Suprapubic skin (tissue), 4 donors: ENCODE results near the gene FLT1. TPM values are rescaled to one million over a fixed set of nuclear protein-coding genes. Genes with fewer than 3 reads are reported as not detected.

Experiments used
- DNase-seq, 2 donors: peaks; one replicate each; pipeline ENCODE4 v3.0.0-alpha.2; 2019; ENCODE audit warnings: low spot score in 2 of 2
- H3K27ac ChIP-seq: fragments of 200-600 bp; sonication (generic); one replicate; pipeline ENCODE4 v1.5.1; 2019
- H3K27me3 ChIP-seq: fragments of 200-600 bp; sonication (generic); one replicate; pipeline ENCODE4 v1.5.1; 2019
- H3K36me3 ChIP-seq: fragments of 200-600 bp; sonication (generic); one replicate; pipeline ENCODE4 v1.5.1; 2019
- H3K4me1 ChIP-seq: fragments of 200-600 bp; sonication (generic); one replicate; pipeline ENCODE4 v1.5.1; 2019
- H3K4me3 ChIP-seq: fragments of 200-600 bp; sonication (generic); one replicate; pipeline ENCODE4 v1.5.1; 2019; ENCODE audit warnings: mild to moderate bottlenecking
- H3K9me3 ChIP-seq: fragments of 200-600 bp; sonication (generic); one replicate; pipeline ENCODE4 v1.5.1; 2019
- CTCF ChIP-seq, 2 donors: fragments of 200-600 bp in 1 of 2; fragments of 450-650 bp in 1 of 2; sonication (generic) in 1 of 2; IDR thresholded peaks; one replicate each; pipeline ENCODE4 v1.5.1; 2016 to 2019; ENCODE audit warnings: antibody characterized with exemption in 2 of 2, mild to moderate bottlenecking in 1 of 2, moderate library complexity in 1 of 2
- EP300 ChIP-seq: sonication (generic); formaldehyde crosslinking; IDR thresholded peaks from one replicate; pipeline ENCODE4 v1.6.1; 2017; ENCODE audit warnings: antibody characterized with exemption
- POLR2A ChIP-seq, 2 donors: fragments of 450-650 bp; IDR thresholded peaks; one replicate each; pipeline ENCODE4 v1.6.1; 2017; ENCODE audit warnings: antibody characterized with exemption in 2 of 2, mild to moderate bottlenecking in 2 of 2, moderate library complexity in 2 of 2
- POLR2AphosphoS5 ChIP-seq, 3 donors: sonication (generic); formaldehyde crosslinking; IDR thresholded peaks; one replicate each; pipeline ENCODE4 v1.6.1; 2017; ENCODE audit warnings: antibody characterized with exemption in 3 of 3
- WGBS: methylation state at CpG from one replicate; pipeline ENCODE4 v1.1.5; 2018; 5-methylcytosine and 5-hydroxymethylcytosine counted together
- total RNA-seq, 4 donors: library from RNA; depleted of rRNA; stranded (reverse); fragments of >200 nt; gene quantifications; one replicate each; pipeline ENCODE4 v1.1.0, GENCODE V29; 2016

Gene FLT1
- total RNA-seq, 4 donors from 2014 or later = 3.8 to 14.2 (median 6.8) TPM

- no peaks in the 10 kb centered on the region for H3K36me3 ChIP-seq
- WGBS = 80% methylated on average over 2 of the region's 2 CpGs
- TF ChIP-seq POLR2AphosphoS5 (IDR thresholded peaks at IDR 0.05) = no peak
- TF ChIP-seq POLR2A (IDR thresholded peaks at IDR 0.05) = no peak
- no peak for TF ChIP-seq CTCF (IDR thresholded peaks at IDR 0.05)
- TF ChIP-seq EP300 = no peak
Measured at GRCh38 chr13:28321756-28322155, 173.2 kb downstream of the FLT1 start.

GRCh38 chr13:28320884-28321574 is 173.9 kb downstream of the FLT1 start:
- Histone ChIP-seq H3K4me3 (no peak overlapping the region), H3K27me3 (no peaks in the 10 kb centered on the region), H3K4me1 (peaks cover 5% of the 10 kb centered on the region), H3K9me3 (no peaks in the 10 kb centered on the region), H3K27ac (no peak overlapping the region), H3K36me3 (no peaks in the 10 kb centered on the region)
- DNase-seq = no peak
- WGBS = 89% methylated on average over 11 of the region's 11 CpGs
- TF ChIP-seq CTCF (IDR thresholded peaks at IDR 0.05) (no peak), POLR2AphosphoS5 (IDR thresholded peaks at IDR 0.05) (no peak), POLR2A (IDR thresholded peaks at IDR 0.05) (no peak), EP300 (no peak)

More at GRCh38 chr13:28321756-28322155, 173.2 kb downstream of the FLT1 start:
- Histone ChIP-seq H3K9me3 (no peaks in the 10 kb centered on the region), H3K4me1 (peaks cover 5% of the 10 kb centered on the region), H3K27me3 (no peaks in the 10 kb centered on the region), H3K27ac (no peak overlapping the region), H3K4me3 (no peak overlapping the region)
- no peak for DNase-seq

- no peak for DNase-seq
Measured at GRCh38 chr13:28320209-28320608, 174.7 kb downstream of the FLT1 start.

GRCh38 chr13:28319528-28319927 is 175.4 kb downstream of the FLT1 start:
- H3K27me3 ChIP-seq = no peaks in the 10 kb centered on the region
- 83% methylated on average over 5 of the region's 5 CpGs for WGBS
- TF ChIP-seq CTCF (IDR thresholded peaks at IDR 0.05) (no peak), POLR2AphosphoS5 (IDR thresholded peaks at IDR 0.05) (no peak)
- H3K36me3 ChIP-seq = no peaks in the 10 kb centered on the region
- no peaks in the 10 kb centered on the region for H3K9me3 ChIP-seq
- no peak overlapping the region for H3K4me3 ChIP-seq
- no peak overlapping the region for H3K27ac ChIP-seq
- peaks cover 4% of the 10 kb centered on the region for H3K4me1 ChIP-seq
- DNase-seq = no peak

More at GRCh38 chr13:28320209-28320608, 174.7 kb downstream of the FLT1 start:
- Histone ChIP-seq H3K36me3 (no peaks in the 10 kb centered on the region), H3K4me3 (no peak overlapping the region), H3K27me3 (no peaks in the 10 kb centered on the region), H3K9me3 (no peaks in the 10 kb centered on the region), H3K4me1 (peaks cover 5% of the 10 kb centered on the region), H3K27ac (no peak overlapping the region)
- WGBS = 88% methylated on average over 6 of the region's 6 CpGs
- TF ChIP-seq CTCF (IDR thresholded peaks at IDR 0.05) = no peak
- TF ChIP-seq EP300 = no peak
- TF ChIP-seq POLR2AphosphoS5 (IDR thresholded peaks at IDR 0.05) = no peak
- no peak for TF ChIP-seq POLR2A (IDR thresholded peaks at IDR 0.05)

GRCh38 chr13:28318496-28318895 is 176.4 kb downstream of the FLT1 start:
- TF ChIP-seq POLR2AphosphoS5 (IDR thresholded peaks at IDR 0.05) (no peak), EP300 (no peak), CTCF (IDR thresholded peaks at IDR 0.05) (no peak), POLR2A (IDR thresholded peaks at IDR 0.05) (no peak)
- 60% methylated on average over 7 of the region's 7 CpGs for WGBS
- H3K27ac ChIP-seq = no peak overlapping the region
- DNase-seq = no peak
- no peaks in the 10 kb centered on the region for H3K27me3 ChIP-seq
- H3K4me3 ChIP-seq = no peak overlapping the region
- H3K9me3 ChIP-seq = no peaks in the 10 kb centered on the region
- H3K36me3 ChIP-seq = no peaks in the 10 kb centered on the region
- no peaks in the 10 kb centered on the region for H3K4me1 ChIP-seq
